Loucy (cell line): ENCODE results near the gene TMC3.

Experiments
- H2AFZ ChIP-seq: fragments of 200-600 bp; sonication (generic); 2 replicates; pipeline ENCODE4 v1.6.0; 2016; ENCODE audit warnings: antibody characterized with exemption, mild to moderate bottlenecking, low read length, moderate library complexity
- H3F3A ChIP-seq: fragments of 200-600 bp; 2 replicates; pipeline ENCODE4 v1.6.0; 2016; ENCODE audit warnings: antibody characterized with exemption, low read depth, mild to moderate bottlenecking
- H3K27me3 ChIP-seq: fragments of 200-600 bp; sonication (generic); 2 replicates; pipeline ENCODE4 v1.6.1; 2014; ENCODE audit warnings: low read length, mild to moderate bottlenecking; ENCODE audit not compliant: insufficient read depth, poor library complexity, severe bottlenecking
- H3K36me3 ChIP-seq: fragments of 200-600 bp; sonication (generic); 2 replicates; pipeline ENCODE4 v1.6.1; 2016; ENCODE audit warnings: low read length; ENCODE audit not compliant: insufficient read depth
- H3K4me1 ChIP-seq: fragments of 200-600 bp; sonication (generic); 2 replicates; pipeline ENCODE4 v1.5.1; 2014; ENCODE audit warnings: low read length, mild to moderate bottlenecking; ENCODE audit not compliant: insufficient read depth, poor library complexity, severe bottlenecking
- H3K4me2 ChIP-seq: fragments of 200-600 bp; sonication (generic); 2 replicates; pipeline ENCODE4 v1.6.0; 2014; ENCODE audit warnings: antibody characterized with exemption, low read length, low read depth, mild to moderate bottlenecking; ENCODE audit not compliant: poor library complexity, severe bottlenecking
- H3K4me3 ChIP-seq: fragments of 200-600 bp; sonication (generic); 2 replicates; pipeline ENCODE4 v1.5.1; 2014; ENCODE audit warnings: low read length, mild to moderate bottlenecking, mixed read lengths; ENCODE audit not compliant: poor library complexity, severe bottlenecking
- H3K79me2 ChIP-seq: fragments of 200-600 bp; sonication (generic); 2 replicates; pipeline ENCODE4 v1.6.1; 2014; ENCODE audit warnings: low read length; ENCODE audit not compliant: insufficient read depth
- H3K9ac ChIP-seq: fragments of 200-600 bp; sonication (generic); 2 replicates; pipeline ENCODE4 v1.6.0; 2014; ENCODE audit warnings: mild to moderate bottlenecking, low read depth, low read length, moderate library complexity; ENCODE audit not compliant: poor library complexity, severe bottlenecking
- H3K9me2 ChIP-seq: fragments of 200-600 bp; sonication (generic); replicated peaks from 2 replicates; pipeline ENCODE4 v1.6.1; 2016; ENCODE audit warnings: low read depth, low read length, mixed read lengths
- H3K9me3 ChIP-seq: fragments of 200-600 bp; sonication (generic); 2 replicates; pipeline ENCODE4 v1.6.1; 2014; ENCODE audit warnings: mild to moderate bottlenecking, antibody characterized with exemption, low read length, low read depth; ENCODE audit not compliant: insufficient read depth
- H4K20me1 ChIP-seq: fragments of 200-600 bp; sonication (generic); 2 replicates; pipeline ENCODE4 v1.6.0; 2014; ENCODE audit warnings: antibody characterized with exemption, low read length, mild to moderate bottlenecking; ENCODE audit not compliant: insufficient read depth, poor library complexity, severe bottlenecking
- EZH2phosphoT487 ChIP-seq: fragments of 200-600 bp; IDR thresholded peaks from 2 replicates; pipeline ENCODE4 v1.6.1; 2018; ENCODE audit warnings: antibody characterized with exemption, mild to moderate bottlenecking, moderate library complexity, borderline replicate concordance
- TF ChIP-seq, protein P1 (sequence below): fragments of 200-600 bp; sonication (generic); conservative IDR thresholded peaks from 2 replicates; pipeline ENCODE4 v1.5.1; 2014; ENCODE audit warnings: mild to moderate bottlenecking, antibody characterized with exemption, low read length

Gene TMC3

DNA sequence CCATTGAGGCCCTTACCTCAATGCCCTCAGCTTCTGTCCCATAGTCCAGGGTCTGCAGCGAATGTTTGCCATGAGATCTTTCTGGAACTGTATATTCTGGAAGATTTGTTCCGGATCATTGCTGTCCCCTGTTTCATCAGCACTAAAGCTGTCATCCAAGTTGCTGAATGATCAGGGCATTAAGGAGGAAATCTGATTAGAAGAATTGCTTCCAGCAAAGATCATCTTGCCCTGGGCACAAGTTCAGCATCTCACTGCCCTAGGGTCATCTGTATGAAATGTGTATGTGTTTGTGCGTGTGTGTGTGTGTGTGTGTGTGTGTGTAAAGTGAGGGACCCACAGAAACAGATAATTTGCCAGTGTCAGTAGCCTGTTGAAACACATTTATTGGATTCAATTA is 1.4 kb downstream of the TMC3 start:
- no peak overlapping the region for H2AFZ ChIP-seq
- H3K9me3 ChIP-seq, result no peaks in the 10 kb centered on the region
- H3K9me2 ChIP-seq, result no peaks in the 10 kb centered on the region
- no peak for TF ChIP-seq EZH2phosphoT487
- TF ChIP-seq, protein P1, sequence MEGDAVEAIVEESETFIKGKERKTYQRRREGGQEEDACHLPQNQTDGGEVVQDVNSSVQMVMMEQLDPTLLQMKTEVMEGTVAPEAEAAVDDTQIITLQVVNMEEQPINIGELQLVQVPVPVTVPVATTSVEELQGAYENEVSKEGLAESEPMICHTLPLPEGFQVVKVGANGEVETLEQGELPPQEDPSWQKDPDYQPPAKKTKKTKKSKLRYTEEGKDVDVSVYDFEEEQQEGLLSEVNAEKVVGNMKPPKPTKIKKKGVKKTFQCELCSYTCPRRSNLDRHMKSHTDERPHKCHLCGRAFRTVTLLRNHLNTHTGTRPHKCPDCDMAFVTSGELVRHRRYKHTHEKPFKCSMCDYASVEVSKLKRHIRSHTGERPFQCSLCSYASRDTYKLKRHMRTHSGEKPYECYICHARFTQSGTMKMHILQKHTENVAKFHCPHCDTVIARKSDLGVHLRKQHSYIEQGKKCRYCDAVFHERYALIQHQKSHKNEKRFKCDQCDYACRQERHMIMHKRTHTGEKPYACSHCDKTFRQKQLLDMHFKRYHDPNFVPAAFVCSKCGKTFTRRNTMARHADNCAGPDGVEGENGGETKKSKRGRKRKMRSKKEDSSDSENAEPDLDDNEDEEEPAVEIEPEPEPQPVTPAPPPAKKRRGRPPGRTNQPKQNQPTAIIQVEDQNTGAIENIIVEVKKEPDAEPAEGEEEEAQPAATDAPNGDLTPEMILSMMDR, result no peak
- no peaks in the 10 kb centered on the region for H3K36me3 ChIP-seq
- no peaks in the 10 kb centered on the region for H3K27me3 ChIP-seq
- H3K79me2 ChIP-seq, result no peaks in the 10 kb centered on the region
- no peak overlapping the region for H3K9ac ChIP-seq
- H3K4me1 ChIP-seq, result no peaks in the 10 kb centered on the region
- H3K4me2 ChIP-seq, result no peak overlapping the region
- no peaks in the 10 kb centered on the region for H3F3A ChIP-seq
- no peak overlapping the region for H3K4me3 ChIP-seq
- H4K20me1 ChIP-seq, result no peaks in the 10 kb centered on the region

DNA sequence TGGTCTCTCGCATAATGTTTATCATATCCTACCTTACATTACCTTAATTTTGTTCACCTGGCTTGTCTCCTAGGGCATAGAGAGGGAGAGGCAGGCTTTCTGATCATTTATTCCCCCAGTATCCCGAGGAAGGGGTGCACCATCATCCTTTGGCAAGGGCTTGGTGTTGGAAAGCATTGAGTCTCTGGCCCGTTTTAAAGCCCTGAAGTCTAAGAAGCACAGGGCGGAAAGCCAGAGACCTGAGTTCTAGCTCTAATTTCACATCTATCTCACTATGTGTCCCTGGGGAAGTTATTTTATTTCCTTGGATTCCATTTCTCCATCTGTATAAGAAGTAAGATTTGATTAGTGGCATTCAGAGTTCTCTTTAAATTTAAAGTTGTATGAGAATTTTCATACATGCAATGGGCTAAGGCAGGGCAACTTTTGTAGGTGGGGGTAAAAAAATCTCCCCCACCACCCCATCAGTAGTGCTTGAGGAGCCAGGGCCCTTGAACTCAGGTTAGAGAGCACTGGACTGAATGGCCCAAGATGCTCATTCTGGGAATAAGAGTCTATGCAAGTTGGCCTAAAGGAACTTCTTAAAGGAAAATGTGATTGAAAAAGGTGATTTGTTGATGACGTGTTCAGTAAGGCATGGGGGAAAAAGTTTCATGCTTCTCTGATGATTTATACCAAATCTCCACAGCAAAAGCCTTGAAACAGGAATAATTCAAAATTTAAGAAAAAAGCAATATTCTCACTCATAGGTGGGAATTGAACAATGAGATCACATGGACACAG is 10.1 kb downstream of the TMC3 start:
- Histone ChIP-seq H3K27me3 (no peaks in the 10 kb centered on the region), H3K9ac (no peak overlapping the region), H4K20me1 (no peaks in the 10 kb centered on the region), H3K4me2 (no peak overlapping the region), H3K4me3 (no peak overlapping the region), H3K9me3 (no peaks in the 10 kb centered on the region), H3K79me2 (no peaks in the 10 kb centered on the region), H3K36me3 (no peaks in the 10 kb centered on the region), H3F3A (no peaks in the 10 kb centered on the region), H3K4me1 (no peaks in the 10 kb centered on the region), H3K9me2 (no peaks in the 10 kb centered on the region), H2AFZ (no peak overlapping the region)
- TF ChIP-seq, protein P1, result no peak
- no peak for TF ChIP-seq EZH2phosphoT487

DNA sequence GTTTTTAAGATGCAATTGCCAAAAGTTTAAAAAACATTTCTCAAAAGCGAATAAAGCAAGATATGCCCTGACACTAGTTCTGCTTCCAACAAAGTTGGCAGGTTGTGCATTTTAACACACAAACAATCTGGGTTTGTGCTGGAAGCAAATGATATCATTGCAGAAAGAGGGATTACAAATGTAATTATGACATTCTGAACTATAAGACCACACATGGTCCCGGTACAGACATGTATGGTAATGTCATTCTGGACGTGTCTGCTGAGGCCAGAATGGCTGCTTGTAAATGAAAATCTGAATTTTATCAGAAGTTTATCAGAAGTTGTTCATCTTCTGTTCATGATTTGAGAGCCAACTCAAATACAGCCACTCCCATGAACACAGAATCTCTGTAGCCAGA is 10.7 kb downstream of the TMC3 start:
- H3K27me3 ChIP-seq, result no peaks in the 10 kb centered on the region
- no peaks in the 10 kb centered on the region for H3F3A ChIP-seq
- H3K9ac ChIP-seq, result no peak overlapping the region
- no peak overlapping the region for H2AFZ ChIP-seq
- H3K4me1 ChIP-seq, result no peaks in the 10 kb centered on the region
- H3K79me2 ChIP-seq, result no peaks in the 10 kb centered on the region
- no peak overlapping the region for H3K4me3 ChIP-seq
- no peaks in the 10 kb centered on the region for H4K20me1 ChIP-seq
- TF ChIP-seq, protein P1, result no peak
- no peak for TF ChIP-seq EZH2phosphoT487
- H3K9me2 ChIP-seq, result no peaks in the 10 kb centered on the region
- no peak overlapping the region for H3K4me2 ChIP-seq
- H3K9me3 ChIP-seq, result no peaks in the 10 kb centered on the region
- no peaks in the 10 kb centered on the region for H3K36me3 ChIP-seq
